B cell (primary cell): Measurements from ENCODE around the gene OPHN1.

Experiments
- EZH2 ChIP-seq: IDR thresholded peaks from 2 replicates; pipeline ENCODE4 v1.6.1; 2012; ENCODE audit warnings: borderline replicate concordance, low read depth, mild to moderate bottlenecking, moderate library complexity, low read length; ENCODE audit not compliant: insufficient read depth, poor library complexity, severe bottlenecking
- TF ChIP-seq, protein P1 (sequence below): fragments of 200-600 bp; IDR thresholded peaks from one replicate; pipeline ENCODE4 v1.8.0; 2022; ENCODE audit warnings: antibody characterized with exemption, mild to moderate bottlenecking

DNA sequence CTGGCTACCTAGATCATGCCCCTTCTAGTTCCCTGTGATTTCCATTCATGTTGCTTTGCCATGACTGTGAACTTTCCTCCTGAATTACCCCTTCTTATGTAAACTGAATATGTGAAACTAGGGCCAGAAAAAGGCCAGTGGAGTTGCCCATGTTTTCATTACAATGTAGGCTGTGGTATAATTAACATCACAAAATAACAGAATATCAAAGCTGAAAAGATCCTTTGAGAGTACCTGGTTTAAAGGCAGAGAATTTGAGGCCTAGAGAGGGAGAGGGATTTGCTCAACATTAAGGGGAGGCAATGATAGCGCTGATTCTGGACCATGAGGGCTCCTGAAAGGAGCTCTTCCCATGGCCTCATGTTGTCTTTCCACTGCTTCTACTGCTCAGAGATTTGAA lies 392.2 kb downstream of the OPHN1 start:
- TF ChIP-seq, protein P1, sequence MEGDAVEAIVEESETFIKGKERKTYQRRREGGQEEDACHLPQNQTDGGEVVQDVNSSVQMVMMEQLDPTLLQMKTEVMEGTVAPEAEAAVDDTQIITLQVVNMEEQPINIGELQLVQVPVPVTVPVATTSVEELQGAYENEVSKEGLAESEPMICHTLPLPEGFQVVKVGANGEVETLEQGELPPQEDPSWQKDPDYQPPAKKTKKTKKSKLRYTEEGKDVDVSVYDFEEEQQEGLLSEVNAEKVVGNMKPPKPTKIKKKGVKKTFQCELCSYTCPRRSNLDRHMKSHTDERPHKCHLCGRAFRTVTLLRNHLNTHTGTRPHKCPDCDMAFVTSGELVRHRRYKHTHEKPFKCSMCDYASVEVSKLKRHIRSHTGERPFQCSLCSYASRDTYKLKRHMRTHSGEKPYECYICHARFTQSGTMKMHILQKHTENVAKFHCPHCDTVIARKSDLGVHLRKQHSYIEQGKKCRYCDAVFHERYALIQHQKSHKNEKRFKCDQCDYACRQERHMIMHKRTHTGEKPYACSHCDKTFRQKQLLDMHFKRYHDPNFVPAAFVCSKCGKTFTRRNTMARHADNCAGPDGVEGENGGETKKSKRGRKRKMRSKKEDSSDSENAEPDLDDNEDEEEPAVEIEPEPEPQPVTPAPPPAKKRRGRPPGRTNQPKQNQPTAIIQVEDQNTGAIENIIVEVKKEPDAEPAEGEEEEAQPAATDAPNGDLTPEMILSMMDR, result no peak
- TF ChIP-seq EZH2, result no peak
